Measurements from ENCODE around the gene R3HDM2. TPM values are rescaled to one million over a fixed set of nuclear protein-coding genes. Genes with fewer than 3 reads are reported as not detected.

Gene R3HDM2
- total RNA-seq, 1 experiment from 2014 or later: 9.5 TPM

DNA sequence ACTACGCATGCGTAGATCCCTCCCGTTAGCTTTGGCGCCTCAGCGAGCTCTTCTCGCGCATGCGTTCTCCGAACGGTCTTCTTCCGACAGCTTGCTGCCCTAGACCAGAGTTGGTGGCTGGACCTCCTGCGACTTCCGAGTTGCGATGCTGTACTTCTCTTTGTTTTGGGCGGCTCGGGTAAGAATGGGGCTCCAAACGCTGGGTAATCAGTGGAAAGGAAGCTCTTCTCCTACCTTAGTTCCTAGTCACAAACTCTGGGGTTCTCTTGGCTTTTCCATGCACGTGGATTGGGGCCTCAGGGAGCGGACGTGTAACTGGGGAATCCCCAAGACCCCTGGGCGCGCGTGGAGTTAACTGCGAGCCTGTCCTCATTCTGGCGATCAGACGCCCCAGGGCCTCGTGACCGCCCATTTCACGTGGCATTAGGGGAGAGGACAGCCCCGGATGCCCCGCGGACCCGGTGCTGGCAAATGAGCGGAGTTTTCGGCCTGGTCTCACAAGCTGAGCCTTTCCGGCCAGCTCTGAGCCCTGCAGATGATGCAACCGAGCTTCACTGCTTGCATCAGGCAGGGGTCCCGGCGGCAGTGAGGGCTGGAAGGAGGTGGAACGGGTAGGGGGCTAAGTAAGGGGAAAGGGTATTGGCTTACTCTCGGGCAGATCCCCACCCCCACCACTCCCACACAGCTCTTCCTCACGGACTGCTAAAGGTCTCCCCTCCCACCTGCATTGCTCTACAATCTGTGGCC is 201.0 kb downstream of the R3HDM2 start, which contains the start of gene SHMT2:
Gene SHMT2 (plus strand): TSS at position 78 of the 747 bp plus-strand sequence. CDS start 68 bp downstream, at position 146.
- DNase-seq (ENCODE audit: low spot score): peak; percentile 96

DNA sequence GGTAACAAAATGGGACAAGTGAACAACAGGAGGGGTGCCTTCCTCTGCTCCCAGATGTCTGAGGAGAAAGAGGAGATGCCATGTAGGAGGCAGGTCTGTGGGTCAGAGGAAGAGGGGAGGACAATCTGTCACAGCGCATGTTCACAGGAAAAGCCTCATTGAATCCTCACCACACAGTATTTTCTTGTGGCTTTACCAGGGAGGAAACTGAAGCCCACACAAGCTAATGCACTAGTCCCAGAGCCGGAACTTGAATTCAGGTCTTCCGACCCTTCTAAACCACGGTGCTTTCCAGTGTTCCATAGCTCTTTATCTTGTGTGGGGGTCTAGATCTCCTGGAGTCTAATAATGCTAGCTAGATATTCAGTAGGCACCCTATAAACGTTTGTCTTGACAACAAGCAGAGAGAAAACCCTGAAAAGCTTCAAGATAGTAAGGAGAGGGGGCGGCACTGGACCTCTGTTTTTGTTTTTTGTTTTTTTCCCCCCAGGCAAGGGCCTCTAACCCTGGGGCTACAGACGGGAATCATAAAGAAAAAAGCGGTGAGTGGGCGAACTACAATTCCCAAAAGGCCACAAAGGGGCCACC is 201.7 kb downstream of the R3HDM2 start:
- no peak for DNase-seq (ENCODE audit: low spot score)

DNA sequence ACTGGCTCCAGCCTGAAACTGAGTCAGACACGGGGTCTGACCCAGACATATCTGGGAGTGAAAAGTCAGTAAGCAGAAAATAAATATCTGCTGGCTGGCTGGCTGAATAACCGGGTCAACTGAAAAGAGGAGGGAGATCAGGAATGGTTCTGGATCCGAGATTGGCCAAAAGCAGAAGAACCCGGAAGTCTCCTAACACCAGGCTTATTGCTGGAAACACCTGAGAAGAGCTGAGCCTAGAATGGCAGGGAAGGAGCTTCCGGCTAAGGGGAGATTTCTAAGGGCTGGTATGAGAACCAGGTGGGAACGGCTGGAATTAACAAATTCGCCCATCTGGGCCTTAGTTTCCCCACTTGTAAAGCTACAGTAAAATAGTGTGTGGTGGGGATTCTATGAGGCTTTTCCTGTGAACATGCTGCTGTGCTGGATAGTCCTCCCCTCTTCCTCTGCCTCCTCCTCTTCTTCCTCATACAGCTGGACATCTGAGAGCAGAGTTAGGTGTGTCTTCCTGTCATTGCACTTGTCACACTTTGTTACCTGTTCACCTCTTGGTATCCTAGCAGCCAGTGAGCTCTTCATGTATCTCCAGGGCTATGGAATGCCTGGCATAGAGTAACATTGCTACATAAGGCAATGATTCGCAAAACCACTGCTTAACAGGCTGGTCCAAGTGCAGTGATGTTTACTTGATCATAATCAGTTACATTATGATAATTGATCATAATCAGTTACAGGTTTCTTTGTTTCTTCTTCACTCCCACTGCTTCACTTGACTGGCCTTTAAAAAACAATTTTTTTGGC is 203.3 kb downstream of the R3HDM2 start:
- no peak for DNase-seq (ENCODE audit: low spot score)

DNA sequence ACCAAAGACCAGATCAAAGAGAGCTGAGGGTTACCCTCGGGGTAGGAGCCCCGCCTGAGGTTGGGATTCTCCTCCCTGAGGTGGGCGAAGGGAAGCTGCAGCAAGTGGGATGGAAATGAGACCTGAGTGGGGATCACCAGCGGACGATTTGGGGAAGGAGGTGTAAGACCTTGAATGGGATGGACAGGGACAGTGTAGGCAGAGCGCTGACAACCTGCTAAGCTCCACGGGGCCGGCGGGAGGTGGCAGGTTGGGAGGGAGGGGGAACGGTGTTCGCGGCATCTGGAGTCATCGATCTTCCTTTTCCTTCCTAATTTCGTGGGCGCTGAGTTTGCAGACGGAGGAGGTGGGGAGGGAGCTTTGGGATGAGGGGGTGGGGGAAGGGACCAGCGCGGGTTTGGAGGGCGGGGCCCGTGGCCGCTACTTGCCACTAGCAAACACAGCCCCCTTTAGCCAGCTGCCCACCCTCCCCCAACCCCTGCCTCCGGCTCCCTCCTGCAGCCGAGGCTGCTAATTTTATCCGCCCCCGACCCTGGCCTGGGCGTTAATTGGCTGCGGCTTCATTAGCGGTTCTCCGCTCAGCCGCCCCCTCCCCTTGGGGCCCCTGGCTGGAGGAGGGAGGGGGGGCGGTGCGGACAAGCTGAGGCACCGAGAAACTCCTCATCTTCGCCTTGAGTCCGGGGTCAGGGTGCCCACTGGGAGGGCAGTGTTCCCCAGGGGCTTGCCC is 204.1 kb downstream of the R3HDM2 start:
- DNase-seq (ENCODE audit: low spot score): no peak

DNA sequence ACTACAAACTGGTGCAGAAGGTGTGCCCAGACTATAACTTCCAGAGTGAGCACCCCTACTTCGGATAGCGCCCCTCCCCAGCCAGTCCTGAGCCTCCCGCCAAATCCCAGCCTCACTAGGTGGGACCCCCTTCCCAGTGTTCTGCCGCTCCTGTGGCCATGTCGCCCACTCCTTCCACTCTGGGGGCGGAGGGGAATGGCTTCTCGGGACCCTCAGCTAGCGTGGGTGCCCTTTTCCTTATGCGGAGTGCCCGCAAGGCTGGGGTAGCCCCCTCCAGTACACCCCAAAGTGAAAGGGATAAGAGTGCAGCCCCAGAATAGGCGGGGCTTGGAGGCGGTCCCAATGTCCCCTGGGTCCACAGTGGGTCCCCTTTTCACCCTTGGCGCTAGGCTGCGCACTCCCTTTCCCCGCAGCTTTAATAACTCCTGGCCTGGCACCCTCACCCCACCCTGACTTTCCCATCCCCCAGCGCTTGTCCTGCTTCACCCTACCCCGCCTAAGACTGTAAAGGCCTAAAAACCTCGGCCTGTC is 205.1 kb downstream of the R3HDM2 start:
- DNase-seq (ENCODE audit: low spot score): no peak

DNA sequence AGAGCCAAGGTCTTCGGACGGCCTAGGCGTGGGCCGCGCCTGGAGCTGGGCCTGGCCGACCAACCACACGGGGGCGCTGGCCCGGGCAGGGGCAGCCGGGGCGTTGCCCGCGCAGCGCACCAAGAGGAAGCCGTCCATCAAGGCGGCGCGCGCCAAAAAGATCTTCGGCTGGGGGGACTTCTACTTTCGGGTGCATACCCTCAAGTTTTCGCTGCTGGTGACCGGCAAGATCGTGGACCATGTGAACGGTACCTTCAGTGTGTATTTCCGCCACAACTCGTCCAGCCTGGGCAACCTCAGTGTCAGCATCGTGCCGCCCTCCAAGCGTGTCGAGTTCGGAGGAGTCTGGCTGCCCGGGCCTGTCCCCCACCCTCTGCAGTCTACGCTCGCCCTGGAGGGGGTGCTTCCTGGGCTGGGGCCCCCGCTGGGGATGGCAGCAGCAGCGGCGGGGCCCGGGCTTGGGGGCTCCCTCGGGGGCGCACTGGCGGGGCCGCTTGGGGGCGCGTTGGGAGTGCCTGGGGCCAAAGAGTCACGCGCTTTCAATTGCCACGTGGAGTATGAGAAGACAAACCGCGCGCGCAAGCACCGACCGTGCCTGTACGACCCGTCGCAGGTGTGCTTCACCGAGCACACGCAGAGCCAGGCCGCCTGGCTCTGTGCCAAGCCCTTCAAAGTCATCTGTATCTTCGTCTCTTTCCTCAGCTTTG is 205.7 kb downstream of the R3HDM2 start:
- DNase-seq (ENCODE audit: low spot score): no peak

DNA sequence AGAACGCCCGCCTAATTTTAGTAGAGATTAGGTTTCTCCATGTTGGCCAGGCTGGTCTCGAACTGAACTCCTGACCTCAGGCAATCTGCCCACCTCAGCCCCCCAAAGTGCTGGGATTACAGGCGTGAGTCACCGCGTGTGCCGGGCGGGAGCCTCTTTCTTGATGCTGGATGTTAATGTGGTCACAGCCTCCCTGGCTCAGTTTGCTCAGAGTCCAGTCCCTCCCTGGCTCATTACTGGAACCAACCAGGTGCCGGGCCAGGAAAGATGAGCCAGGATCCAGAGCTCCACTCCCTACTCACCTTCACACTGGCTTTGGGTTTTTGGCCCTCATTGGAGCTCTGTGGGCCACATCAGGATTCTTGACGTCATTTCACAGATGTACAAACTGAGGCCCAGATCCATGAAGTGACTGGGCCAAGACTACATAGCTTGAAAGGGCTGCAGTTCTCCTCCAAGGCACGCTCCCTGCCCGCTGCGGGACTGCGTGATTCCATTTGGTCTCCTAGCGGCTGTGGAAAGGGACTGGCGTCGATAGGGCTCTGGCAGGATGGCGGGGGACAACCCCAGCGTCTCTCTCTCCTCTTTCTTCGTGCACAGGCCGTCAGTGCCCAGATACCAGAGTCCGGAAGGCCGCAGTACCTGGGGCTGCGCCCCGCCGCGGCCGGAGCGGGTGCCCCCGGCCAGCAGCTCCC is 206.4 kb downstream of the R3HDM2 start:
- DNase-seq (ENCODE audit: low spot score): no peak

DNA sequence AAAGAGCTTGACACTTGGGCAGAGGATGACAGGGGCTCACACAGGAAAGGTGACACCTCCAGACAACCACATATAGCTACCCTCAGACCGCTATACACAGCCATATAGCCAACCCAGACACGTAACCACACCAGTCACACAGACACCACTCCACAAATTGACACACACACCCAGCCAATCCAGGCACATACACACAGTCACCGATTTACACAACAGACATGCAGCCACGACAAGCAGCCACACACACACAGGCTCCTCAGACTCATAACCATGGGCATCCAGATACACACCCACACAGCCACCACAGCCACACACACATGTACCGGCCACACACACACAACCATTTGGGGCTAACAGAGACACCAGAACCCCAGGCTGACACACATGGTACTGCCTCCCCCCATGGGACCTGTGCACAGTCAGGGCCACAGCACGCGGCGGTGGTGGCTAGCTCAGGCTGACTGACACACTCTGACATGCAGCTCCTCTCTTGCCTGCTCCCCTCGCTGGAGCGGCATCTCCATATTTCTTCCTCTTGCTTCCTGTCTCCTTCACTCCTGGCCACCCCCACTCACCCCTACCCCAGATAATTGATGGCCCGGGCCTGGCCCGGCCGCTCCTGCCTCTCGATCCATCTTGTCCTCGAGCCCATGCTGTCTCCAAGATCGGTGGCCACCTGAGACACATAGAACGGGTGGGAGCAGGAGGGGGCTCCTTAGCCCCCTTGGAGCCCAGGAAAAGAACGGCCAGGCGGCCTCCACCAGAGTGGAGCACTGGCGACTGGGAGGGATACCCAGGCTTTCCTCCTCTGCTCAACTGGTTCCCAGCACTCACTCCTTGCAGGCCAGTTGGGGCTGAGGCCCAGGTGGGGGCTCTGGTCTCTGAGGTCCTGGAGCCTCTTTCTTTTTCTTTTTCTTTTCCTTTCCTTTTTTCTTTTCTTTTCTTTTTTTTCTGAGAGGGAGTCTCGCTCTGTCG is 207.4 kb downstream of the R3HDM2 start:
- no peak for DNase-seq (ENCODE audit: low spot score)

DNA sequence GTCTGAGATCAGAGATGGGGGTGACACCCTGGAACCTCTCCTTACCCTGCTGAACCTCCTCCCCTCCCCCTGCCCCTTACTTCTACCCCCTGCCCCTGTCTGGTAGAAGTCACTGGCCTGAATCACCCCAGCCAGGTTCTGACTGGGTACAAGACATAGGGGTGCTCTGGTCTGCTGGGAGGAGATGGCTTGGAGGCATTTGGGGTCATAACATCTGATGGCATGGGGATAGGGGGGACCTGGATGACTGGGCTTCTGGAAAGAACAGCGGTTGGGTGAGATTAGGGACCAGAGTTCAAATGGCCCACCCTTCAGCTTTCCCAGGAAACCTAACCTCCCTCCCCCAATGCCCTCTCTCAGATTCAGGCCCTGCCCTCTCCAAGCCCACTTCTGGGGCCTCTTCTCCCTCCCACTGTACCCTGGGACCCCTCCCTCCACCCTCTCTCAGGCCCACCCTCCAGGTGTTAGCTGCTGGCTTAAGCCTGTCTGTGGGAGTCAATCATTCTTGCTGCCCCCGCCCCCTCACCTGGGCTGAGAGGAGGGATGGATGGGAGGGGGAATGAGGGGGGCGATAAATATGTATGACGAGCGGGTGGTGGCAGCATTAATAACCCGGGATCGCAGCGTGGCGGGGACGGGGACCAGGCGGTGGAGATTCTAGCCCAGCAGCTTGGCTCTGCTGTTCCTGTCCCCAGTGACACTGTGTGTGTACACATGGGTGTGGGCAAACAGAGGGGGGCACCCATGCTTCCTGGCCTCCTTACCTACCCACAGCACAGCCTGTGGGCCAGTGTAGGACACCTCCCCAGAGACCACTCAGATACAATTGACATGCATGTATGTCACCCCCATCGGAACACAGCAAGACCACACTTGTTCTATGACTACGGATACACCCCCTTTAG is 208.3 kb downstream of the R3HDM2 start:
- DNase-seq (ENCODE audit: low spot score): no peak

DNA sequence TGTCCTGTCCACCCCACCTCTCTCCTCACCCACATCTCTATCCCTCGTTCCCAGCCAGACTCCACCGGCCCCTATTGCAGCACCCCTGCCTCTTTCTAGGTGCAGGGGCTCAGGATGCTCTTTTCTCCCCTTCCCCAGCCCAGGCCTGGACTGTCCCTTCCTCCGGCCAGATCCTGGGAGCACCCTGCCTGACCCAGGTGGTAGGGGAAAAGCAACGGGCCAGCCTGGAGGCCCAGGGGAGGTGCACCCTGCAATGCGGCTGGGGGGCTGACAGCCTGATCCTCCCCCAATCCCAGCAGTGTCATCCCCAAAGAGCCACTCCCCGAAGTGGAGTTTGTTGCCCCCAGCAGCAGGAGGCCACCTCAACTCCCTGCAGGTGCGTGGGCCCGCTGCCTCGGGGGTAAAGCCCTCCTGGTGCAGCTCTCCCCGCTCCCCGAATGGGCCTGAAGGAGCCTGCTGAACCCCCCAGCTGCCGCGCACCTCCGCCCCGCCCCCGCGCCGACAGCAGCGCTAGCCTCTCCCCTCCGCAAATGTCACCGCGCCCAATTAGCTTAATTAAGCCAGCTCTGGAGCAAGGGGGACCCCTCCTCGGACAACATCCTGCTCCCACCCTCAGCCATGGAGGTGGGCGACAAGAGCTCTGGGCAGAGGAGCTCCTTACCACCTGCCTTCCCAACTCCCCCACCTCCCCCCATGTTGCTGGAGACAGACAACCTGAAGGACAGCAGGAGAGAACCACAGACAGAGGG is 209.5 kb downstream of the R3HDM2 start:
- no peak for DNase-seq (ENCODE audit: low spot score)

DNA sequence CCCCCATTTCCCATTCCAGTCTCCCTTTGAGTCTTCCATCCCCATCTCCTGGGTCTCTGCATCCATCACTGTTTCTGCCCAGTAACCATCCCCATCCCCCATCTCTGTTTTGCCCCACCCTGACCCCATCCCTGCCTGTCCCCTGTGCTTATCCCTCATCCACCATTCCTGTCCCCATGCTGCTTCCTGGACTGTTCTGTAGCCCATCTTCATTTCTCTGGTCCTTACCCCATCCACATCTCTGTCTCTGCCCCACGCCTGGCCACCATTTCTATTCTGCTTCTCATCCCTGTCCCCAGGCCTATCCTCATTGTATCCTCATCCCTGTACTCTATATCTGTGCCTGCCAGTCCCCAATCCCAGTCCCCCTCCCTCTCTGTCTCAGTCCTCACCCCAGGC is 210.1 kb downstream of the R3HDM2 start:
- no peak for DNase-seq (ENCODE audit: low spot score)

DNA sequence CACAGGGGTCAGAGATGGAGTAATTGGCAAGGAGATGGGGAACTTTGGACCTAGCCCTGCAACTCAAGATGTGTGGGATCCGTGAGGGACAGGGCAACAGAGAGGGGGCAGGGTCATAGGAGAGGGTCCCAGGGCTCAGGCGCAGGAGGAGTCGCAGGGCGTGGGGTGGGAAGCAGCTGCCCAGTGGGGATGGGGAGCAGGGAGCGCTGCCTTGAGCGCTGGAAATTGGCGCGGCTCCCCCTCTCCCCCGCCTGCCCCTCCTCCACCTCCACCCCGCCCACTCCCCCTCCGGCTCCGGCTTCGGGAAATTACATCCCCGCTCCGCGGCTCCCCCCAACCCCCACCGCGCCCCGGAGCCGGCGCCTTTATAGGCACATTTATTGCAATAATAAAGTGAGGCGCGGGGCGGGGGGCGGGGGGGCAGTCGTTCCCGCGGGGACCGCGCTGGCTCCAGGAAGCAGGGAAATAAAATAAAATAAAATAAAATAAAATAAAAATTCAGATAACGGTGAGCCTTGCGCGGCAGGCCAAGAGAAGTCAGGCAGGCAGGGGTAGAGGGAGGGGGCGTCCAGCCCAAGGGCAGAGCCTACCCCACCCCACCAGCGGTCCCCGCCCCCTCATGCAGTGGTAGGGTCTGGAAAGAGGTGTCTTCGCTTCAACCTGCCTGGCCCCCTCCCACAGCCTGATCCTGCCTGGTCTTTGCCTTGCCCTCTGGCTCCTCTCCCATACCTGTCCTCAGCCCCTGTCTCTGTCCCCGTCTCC is 210.7 kb downstream of the R3HDM2 start:
- DNase-seq (ENCODE audit: low spot score): no peak

DNA sequence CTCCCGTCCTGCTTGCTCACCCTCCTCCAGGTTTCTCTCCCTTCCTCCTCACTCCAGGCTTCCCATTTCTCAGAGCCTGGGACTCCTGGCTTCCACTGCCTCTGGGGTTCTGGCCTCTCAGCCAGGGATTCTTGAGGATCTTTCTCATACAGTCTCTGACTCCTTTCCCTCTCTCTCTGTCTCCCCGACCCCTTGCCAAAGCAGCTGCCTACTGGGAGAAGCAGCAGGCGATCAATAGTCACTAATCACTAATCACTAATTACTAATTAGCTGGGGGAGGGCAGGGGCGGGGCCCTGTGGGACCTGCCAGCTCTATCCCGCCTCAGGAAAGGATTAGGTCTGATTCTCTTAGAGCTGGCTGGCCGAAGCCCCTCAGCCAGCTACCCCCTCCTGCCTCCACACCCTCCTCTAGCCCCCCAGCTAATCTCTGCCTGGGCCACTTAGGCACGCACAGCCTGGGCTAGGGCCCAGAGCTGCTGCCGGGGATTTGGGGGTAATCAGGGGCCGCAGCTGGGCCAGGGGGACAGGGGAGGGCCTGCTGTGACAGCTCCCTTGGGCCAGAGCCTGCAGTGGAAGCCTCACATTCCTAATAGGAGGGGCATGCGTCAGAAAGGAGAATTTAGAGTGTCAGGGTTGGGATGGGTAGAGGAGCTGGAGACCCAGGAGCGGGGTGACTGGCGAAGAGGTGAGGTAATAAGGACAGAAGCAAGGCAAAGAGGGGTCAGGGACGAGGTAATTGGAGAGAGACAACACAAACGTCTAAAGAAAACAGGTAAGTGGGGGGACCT is 211.4 kb downstream of the R3HDM2 start:
- DNase-seq (ENCODE audit: low spot score): no peak

DNA sequence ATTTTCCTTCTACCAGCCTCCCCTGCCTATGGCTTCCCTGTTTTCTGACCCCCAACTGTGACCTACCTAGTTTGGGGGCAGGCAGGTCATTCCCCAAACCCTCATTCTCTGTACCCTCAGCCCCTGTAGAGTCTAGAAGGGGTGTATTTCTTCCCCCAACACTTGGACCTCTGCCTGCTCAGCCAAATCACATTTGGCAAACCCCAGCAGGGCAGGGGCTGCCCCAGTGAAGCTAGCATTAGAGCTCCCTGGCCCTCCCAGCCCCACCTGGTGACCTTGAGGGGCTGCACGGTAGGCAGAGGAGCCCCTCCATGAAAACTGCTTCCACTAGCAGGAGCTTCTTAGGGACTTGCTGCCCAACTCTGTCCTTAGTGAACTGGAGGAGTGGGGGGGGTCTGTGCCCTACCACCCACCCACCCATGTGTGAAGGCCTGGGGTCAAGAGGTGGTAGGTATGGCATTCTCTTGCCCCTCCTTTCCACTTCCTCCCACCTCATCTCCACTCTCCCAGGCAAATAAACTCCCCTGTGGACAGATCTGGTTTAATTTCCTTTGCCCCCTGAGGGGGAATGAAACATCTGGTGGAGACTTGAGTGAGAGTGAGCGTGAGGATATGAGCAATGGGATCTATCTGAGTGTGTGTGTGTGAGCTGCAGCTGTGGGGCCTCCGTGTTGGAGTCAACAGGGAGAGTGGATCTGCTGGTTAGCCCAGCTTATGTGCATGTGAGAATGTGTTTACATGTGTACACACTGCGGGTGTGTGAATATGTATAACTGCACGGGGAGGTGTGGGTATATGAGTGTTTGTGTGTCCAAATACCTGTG is 212.6 kb downstream of the R3HDM2 start:
- no peak for DNase-seq (ENCODE audit: low spot score)
